ENCODE results near the gene RYR1. TPM values are rescaled to one million over a fixed set of nuclear protein-coding genes. Genes with fewer than 3 reads are reported as not detected.
"Not testable (repeated sequence)": the region's sequence is repeated elsewhere in the genome, so short reads cannot be mapped to it uniquely, and the experiment has no call there.

Gene RYR1
- polyA plus RNA-seq, 3 donors, result 0.56 to 6.2 (median 0.79) TPM

DNA sequence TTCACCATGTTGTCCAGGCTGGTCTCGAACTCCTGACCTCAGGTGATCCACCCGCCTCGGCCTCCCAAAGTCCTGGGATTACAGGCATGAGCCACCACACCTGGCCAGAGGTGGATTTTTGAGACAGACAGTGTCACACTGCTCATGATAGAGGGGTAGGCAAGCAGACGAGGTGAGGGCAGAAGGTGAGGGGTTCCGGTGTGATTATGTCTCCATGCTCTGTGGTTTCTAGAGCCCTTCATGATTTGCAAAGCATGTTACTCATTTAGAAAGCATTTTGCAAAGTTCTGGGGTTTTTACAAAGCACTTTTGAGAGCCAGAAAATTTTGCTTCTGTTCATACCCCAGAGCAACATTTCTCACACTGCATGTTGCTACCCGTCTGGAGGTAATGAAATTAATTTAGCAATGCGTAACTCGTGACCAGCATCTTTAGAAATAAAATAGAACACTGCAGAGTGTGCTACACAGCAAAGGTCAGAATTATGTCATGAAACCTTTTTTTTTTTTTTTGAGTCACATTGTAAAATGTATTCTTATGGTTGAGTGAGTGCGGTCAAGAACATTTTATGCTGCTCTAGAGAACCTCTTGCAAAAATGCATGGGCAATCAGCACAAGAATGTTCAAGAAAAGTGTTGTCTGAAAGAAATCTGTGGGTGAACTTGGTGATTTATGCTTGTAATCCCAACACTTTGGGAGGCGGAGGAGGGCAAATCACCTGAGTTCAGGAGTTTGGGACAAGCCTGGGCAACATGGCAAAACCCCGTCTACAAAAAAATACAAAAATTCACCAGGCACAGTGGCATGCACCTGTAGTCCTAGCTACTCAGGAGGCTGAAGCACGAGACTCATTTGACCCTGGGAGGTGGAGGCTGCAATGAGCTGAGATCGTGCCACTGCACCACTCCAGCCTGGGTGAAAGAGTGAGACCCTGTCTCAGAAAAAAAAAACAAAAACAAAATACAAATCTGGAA lies 126.2 kb downstream of the RYR1 start:
- 70 to 78% (median 75%) methylated on average over 13 of the region's 13 CpGs for WGBS, 3 donors
- H3K27ac ChIP-seq (ENCODE audit: low read depth, low read length), result no peak overlapping the region

DNA sequence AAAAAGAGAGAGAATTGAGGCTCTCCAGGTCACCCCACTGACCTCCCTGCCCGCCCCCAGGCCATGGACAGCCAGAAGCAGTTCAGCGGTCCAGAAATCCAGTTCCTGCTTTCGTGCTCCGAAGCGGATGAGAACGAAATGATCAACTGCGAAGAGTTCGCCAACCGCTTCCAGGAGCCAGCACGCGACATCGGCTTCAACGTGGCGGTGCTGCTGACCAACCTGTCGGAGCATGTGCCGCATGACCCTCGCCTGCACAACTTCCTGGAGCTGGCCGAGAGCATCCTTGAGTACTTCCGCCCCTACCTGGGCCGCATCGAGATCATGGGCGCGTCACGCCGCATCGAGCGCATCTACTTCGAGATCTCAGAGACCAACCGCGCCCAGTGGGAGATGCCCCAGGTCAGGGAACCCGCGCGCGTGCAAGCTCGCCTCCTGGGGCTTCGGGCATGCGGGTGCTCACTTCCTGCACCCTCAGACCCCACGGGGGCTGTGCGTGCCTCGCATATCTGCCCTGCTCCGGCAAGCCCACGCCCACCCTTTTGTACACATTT lies 127.6 kb downstream of the RYR1 start:
- WGBS, 3 donors, result 91 to 94% (median 91%) methylated on average over 37 to 42 of the region's 42 CpGs
- no peak overlapping the region for H3K27ac ChIP-seq (ENCODE audit: low read depth, low read length)

- 72 to 91% (median 89%) methylated on average over 11 of the region's 11 CpGs for WGBS, 3 donors
- H3K27ac ChIP-seq (ENCODE audit: low read depth, low read length), result no peak overlapping the region
These were observed 128.2 kb downstream of the RYR1 start for GRCh38 chr19:38561658-38562057.

DNA sequence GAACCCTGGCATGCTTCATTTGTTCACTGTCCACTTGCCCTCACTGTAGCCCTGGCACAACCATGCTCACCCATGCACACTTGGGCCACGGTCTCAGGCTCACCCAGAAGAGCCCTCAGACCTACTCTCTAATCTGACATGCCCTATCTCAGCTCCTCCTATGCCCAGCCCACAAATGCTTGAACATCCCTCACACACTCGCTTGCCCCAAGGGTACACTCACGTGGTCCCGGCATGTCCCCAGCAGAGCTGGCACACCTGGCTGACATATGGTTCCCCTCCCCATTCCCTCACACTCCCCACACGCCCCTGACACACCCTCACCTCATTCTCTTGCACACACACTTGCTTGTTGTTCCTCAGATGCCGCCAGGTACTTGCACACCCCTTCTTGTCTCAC lies 128.6 kb downstream of the RYR1 start:
- 50 to 81% (median 77%) methylated on average over 6 of the region's 6 CpGs for WGBS, 3 donors

DNA sequence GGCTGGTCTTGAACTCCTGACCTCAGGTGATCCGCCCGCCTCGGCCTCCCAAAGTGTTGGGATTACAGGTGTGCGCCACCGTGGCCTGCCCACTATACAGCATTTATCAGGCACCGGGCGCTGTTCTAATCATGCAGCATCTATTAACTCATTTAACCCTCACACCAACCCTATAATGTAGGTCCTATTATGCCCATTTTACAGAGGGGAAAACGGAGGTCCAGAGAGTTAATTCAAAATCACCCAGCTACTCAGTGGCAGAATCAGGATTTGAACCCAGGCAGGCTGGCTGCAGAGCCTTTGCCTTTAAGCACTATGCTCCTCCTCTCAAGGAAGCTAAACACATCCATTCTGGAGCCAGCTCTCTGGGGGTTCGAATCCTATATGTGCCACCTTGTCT lies 130.0 kb downstream of the RYR1 start:
- no peak overlapping the region for H3K27ac ChIP-seq (ENCODE audit: low read depth, low read length)
- 93 to 96% (median 96%) methylated on average over 9 of the region's 9 CpGs for WGBS, 3 donors

More for the DNA sequence above, 128.6 kb downstream of the RYR1 start:
- no peak overlapping the region for H3K27ac ChIP-seq (ENCODE audit: low read depth, low read length)

DNA sequence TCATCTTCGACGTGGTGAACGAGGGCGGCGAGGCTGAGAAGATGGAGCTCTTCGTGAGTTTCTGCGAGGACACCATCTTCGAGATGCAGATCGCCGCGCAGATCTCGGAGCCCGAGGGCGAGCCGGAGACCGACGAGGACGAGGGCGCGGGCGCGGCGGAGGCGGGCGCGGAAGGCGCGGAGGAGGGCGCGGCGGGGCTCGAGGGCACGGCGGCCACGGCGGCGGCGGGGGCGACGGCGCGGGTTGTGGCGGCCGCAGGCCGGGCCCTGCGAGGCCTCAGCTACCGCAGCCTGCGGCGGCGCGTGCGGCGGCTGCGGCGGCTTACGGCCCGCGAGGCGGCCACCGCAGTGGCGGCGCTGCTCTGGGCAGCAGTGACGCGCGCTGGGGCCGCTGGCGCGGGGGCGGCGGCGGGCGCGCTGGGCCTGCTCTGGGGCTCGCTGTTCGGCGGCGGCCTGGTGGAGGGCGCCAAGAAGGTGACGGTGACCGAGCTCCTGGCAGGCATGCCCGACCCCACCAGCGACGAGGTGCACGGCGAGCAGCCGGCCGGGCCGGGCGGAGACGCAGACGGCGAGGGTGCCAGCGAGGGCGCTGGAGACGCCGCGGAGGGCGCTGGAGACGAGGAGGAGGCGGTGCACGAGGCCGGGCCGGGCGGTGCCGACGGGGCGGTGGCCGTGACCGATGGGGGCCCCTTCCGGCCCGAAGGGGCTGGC lies 131.6 kb downstream of the RYR1 start:
- WGBS, 3 donors, result 3 to 10% (median 6%) methylated on average over 65 to 106 of the region's 111 CpGs
- no peak overlapping the region for H3K27ac ChIP-seq (ENCODE audit: low read depth, low read length)

DNA sequence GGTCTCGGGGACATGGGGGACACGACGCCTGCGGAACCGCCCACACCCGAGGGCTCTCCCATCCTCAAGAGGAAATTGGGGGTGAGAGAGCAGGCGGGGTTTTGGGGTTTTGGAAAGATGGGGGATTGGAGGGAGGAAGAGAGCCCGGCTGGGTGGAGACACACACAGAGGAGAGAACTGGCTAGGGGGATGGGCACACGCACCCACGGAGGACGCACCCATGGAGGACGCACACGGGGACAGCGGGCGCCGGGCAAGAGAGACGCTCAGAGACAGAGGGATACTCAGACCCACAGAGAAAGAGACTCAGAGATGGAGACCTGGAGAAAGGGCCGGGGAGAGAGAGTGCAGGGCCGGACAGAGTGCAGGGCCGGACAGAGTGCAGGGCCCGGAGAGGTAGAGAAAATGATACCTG lies 132.2 kb downstream of the RYR1 start:
- H3K27ac ChIP-seq (ENCODE audit: low read depth, low read length), result no peak overlapping the region
- WGBS, 3 donors, result 55 to 60% (median 56%) methylated on average over 19 to 21 of the region's 21 CpGs

- 68 to 90% (median 85%) methylated on average over 6 of the region's 6 CpGs for WGBS, 3 donors
- no peak overlapping the region for H3K27ac ChIP-seq (ENCODE audit: low read depth, low read length)
These were observed 136.0 kb downstream of the RYR1 start for GRCh38 chr19:38569368-38569983.

GRCh38 chr19:38571682-38572081 lies 138.2 kb downstream of the RYR1 start:
- 79 to 86% (median 86%) methylated on average over 2 of the region's 2 CpGs for WGBS, 3 donors
- no peak overlapping the region for H3K27ac ChIP-seq (ENCODE audit: low read depth, low read length)

- no peak overlapping the region for H3K27ac ChIP-seq (ENCODE audit: low read depth, low read length)
- WGBS, 3 donors, result 89 to 91% (median 91%) methylated on average over 11 of the region's 11 CpGs
These were observed 144.3 kb downstream of the RYR1 start for GRCh38 chr19:38577826-38578225.

- H3K27ac ChIP-seq (ENCODE audit: low read depth, low read length), result not testable (repeated sequence)
- 86 to 93% (median 89%) methylated on average over 6 of the region's 6 CpGs for WGBS, 3 donors
These were observed 145.8 kb downstream of the RYR1 start for GRCh38 chr19:38579304-38579703.

GRCh38 chr19:38580080-38580479 lies 146.6 kb downstream of the RYR1 start:
- WGBS, 3 donors, result 85 to 91% (median 89%) methylated on average over 14 to 15 of the region's 15 CpGs
- H3K27ac ChIP-seq (ENCODE audit: low read depth, low read length), result no peak overlapping the region

GRCh38 chr19:38583219-38583984 lies 149.9 kb downstream of the RYR1 start:
- 83 to 91% (median 84%) methylated on average over 13 to 14 of the region's 14 CpGs for WGBS, 3 donors
- no peak overlapping the region for H3K27ac ChIP-seq (ENCODE audit: low read depth, low read length)

DNA sequence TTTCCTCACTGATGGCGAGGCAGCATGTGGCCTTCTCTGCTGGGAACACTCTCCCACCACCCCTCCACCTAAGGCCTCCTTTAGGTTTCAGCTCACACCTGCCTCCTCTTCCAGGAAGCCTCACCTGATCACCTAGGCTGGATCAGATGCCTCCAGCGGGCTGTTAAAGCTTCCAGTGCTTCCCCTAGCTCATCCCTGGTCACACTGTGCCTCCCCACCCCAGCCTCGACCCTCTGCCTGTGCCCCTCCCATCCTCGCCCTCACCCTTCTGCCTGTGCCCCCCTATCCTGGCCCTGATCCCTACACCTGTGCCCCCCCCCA lies 150.5 kb downstream of the RYR1 start:
- 73 to 80% (median 73%) methylated on average over 4 of the region's 4 CpGs for WGBS, 3 donors
- no peak overlapping the region for H3K27ac ChIP-seq (ENCODE audit: low read depth, low read length)

GRCh38 chr19:38587562-38587961 lies 154.1 kb downstream of the RYR1 start:
- WGBS, 3 donors, result 84 to 90% (median 89%) methylated on average over 2 of the region's 2 CpGs
- H3K27ac ChIP-seq (ENCODE audit: low read depth, low read length), result no peak overlapping the region

DNA sequence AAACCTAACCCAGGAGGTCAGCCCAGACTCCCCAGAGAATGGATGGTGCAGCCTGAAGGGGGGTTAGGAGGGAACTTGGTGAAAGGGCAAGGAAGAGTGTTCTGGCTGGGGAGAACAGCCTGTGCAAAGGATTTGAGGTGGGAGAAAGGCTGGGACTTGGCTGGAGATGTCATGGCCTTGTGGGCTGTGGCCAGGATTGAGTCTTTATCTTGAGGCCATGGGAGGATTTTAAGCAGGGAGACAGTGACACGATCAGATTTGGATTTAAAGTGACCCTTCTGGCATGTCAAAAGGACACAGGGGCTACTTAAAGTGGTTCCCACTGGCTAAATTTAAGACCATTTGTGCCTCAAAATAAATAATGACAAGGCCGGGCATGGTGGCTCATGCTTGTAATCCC lies 154.6 kb downstream of the RYR1 start:
- 84 to 90% (median 85%) methylated on average over 2 of the region's 2 CpGs for WGBS, 3 donors

GRCh38 chr19:38592940-38593339 lies 159.4 kb downstream of the RYR1 start:
- 73 to 81% (median 73%) methylated on average over 6 of the region's 6 CpGs for WGBS, 3 donors
- no peak overlapping the region for H3K27ac ChIP-seq (ENCODE audit: low read depth, low read length)

More for the DNA sequence above, 154.6 kb downstream of the RYR1 start:
- no peak overlapping the region for H3K27ac ChIP-seq (ENCODE audit: low read depth, low read length)
